Karpas-422 (cell line): Measurements from ENCODE around the gene SPEM3. TPM values are rescaled to one million over a fixed set of nuclear protein-coding genes. Genes with fewer than 3 reads are reported as not detected.
"Not testable (repeated sequence)": the region's sequence is repeated elsewhere in the genome, so short reads cannot be mapped to it uniquely, and the experiment has no call there.

Source experiments
- DNase-seq: peaks from one replicate; pipeline ENCODE4 v3.0.0-alpha.2; 2015
- H2AFZ ChIP-seq: fragments of 200-600 bp; sonication (generic); 2 replicates; pipeline ENCODE4 v1.6.1; 2014; ENCODE audit warnings: antibody characterized with exemption, low read length, mixed read lengths
- H3K27ac ChIP-seq: fragments of 200-600 bp; sonication (generic); 2 replicates; pipeline ENCODE4 v1.5.1; 2014; ENCODE audit warnings: mild to moderate bottlenecking, low read length, moderate library complexity
- H3K27me3 ChIP-seq: fragments of 200-600 bp; sonication (generic); 2 replicates; pipeline ENCODE4 v1.6.1; 2014; ENCODE audit warnings: low read length, mixed read lengths
- H3K36me3 ChIP-seq: fragments of 200-600 bp; sonication (generic); 2 replicates; pipeline ENCODE4 v1.6.1; 2014; ENCODE audit warnings: low read length, mixed read lengths; ENCODE audit not compliant: insufficient read depth
- H3K4me1 ChIP-seq: fragments of 200-600 bp; sonication (generic); 2 replicates; pipeline ENCODE4 v1.6.1; 2014; ENCODE audit warnings: mild to moderate bottlenecking, low read length, mixed read lengths
- H3K4me2 ChIP-seq: fragments of 200-600 bp; sonication (generic); 2 replicates; pipeline ENCODE4 v1.6.1; 2014; ENCODE audit warnings: low read length, low read depth, mild to moderate bottlenecking; ENCODE audit not compliant: poor library complexity, severe bottlenecking
- H3K4me3 ChIP-seq: fragments of 200-600 bp; sonication (generic); 2 replicates; pipeline ENCODE4 v1.5.1; 2014; ENCODE audit warnings: mild to moderate bottlenecking, antibody characterized with exemption, low read length, mixed read lengths
- H3K79me2 ChIP-seq: fragments of 200-600 bp; sonication (generic); 2 replicates; pipeline ENCODE4 v1.6.1; 2014; ENCODE audit warnings: mild to moderate bottlenecking, low read length, mixed read lengths
- H3K9ac ChIP-seq: fragments of 200-600 bp; sonication (generic); 2 replicates; pipeline ENCODE4 v1.6.0; 2014; ENCODE audit warnings: low read length
- H3K9me2 ChIP-seq: fragments of 200-600 bp; sonication (generic), shearing (Covaris generic); replicated peaks from 2 replicates; pipeline ENCODE4 v1.6.0; 2014; ENCODE audit warnings: mild to moderate bottlenecking, low read length, moderate library complexity; ENCODE audit not compliant: insufficient read depth
- H3K9me3 ChIP-seq: fragments of 300-700, 200-600 bp; sonication (generic); 2 replicates; pipeline ENCODE4 v1.6.1; 2014; ENCODE audit warnings: low read length, mixed read lengths
- H4K20me1 ChIP-seq: fragments of 200-600 bp; sonication (generic); 2 replicates; pipeline ENCODE4 v1.6.1; 2014; ENCODE audit warnings: mild to moderate bottlenecking, antibody characterized with exemption, low read length, low read depth; ENCODE audit not compliant: insufficient read depth
- total RNA-seq: library from RNA; depleted of rRNA; stranded (reverse); fragments of >200 nt; shearing (Covaris generic); gene quantifications from 2 replicates; pipeline ENCODE4 v1.2.3, GENCODE V29; 2014; ENCODE audit warnings: low replicate concordance

Gene SPEM3
- total RNA-seq, 1 experiment from 2014 or later: not detected

- DNase-seq: no peak
- H2AFZ ChIP-seq: no peak overlapping the region
- peak overlapping the region; percentile 23; the same call in 1 of the 2 replicates for H3K27ac ChIP-seq
- H3K4me1 ChIP-seq: peaks cover 16% of the 10 kb centered on the region
- H3K9me3 ChIP-seq: no peaks in the 10 kb centered on the region
- no peaks in the 10 kb centered on the region for H3K79me2 ChIP-seq
- H3K9me2 ChIP-seq: no peaks in the 10 kb centered on the region
- H3K27me3 ChIP-seq: no peaks in the 10 kb centered on the region
- H3K36me3 ChIP-seq: no peaks in the 10 kb centered on the region
- H3K4me3 ChIP-seq: no peak overlapping the region
- no peaks in the 10 kb centered on the region for H4K20me1 ChIP-seq
- peak overlapping the region; percentile 37 for H3K4me2 ChIP-seq
- peak overlapping the region; percentile 22; the same call in 1 of the 2 replicates for H3K9ac ChIP-seq
Measured at GRCh38 chr17:7466639-7467341, 38.1 kb downstream of the SPEM3 start.

GRCh38 chr17:7467498-7467897 is 38.8 kb downstream of the SPEM3 start:
- DNase-seq: peak; percentile 68
- no peaks in the 10 kb centered on the region for H3K79me2 ChIP-seq
- peaks cover 16% of the 10 kb centered on the region for H3K4me1 ChIP-seq
- no peak overlapping the region for H3K4me3 ChIP-seq
- no peaks in the 10 kb centered on the region for H3K27me3 ChIP-seq
- no peaks in the 10 kb centered on the region for H3K36me3 ChIP-seq
- H4K20me1 ChIP-seq: no peaks in the 10 kb centered on the region
- no peaks in the 10 kb centered on the region for H3K9me2 ChIP-seq
- H3K27ac ChIP-seq: peak overlapping the region; percentile 23; the same call in 1 of the 2 replicates
- H3K4me2 ChIP-seq: peak overlapping the region; percentile 37
- H3K9ac ChIP-seq: peak overlapping the region; percentile 22; the same call in 1 of the 2 replicates
- H2AFZ ChIP-seq: no peak overlapping the region
- H3K9me3 ChIP-seq: no peaks in the 10 kb centered on the region

- Histone ChIP-seq H3K9me3 (no peaks in the 10 kb centered on the region), H3K27me3 (no peaks in the 10 kb centered on the region), H3K4me3 (no peak overlapping the region), H3K79me2 (no peaks in the 10 kb centered on the region), H3K4me1 (peaks cover 16% of the 10 kb centered on the region), H3K36me3 (no peaks in the 10 kb centered on the region), H2AFZ (no peak overlapping the region), H3K4me2 (no peak overlapping the region), H4K20me1 (no peaks in the 10 kb centered on the region), H3K9me2 (no peaks in the 10 kb centered on the region), H3K9ac (no peak overlapping the region), H3K27ac (no peak overlapping the region)
- DNase-seq: no peak
Measured at GRCh38 chr17:7468290-7468689, 39.6 kb downstream of the SPEM3 start.

- H3K9me2 ChIP-seq: no peaks in the 10 kb centered on the region
- no peaks in the 10 kb centered on the region for H3K9me3 ChIP-seq
- no peak overlapping the region for H3K4me3 ChIP-seq
- H3K4me2 ChIP-seq: no peak overlapping the region
- H3K79me2 ChIP-seq: no peaks in the 10 kb centered on the region
- no peak overlapping the region for H3K27ac ChIP-seq
- no peak overlapping the region for H3K9ac ChIP-seq
- no peaks in the 10 kb centered on the region for H3K36me3 ChIP-seq
- DNase-seq: no peak
- peaks cover 16% of the 10 kb centered on the region for H3K4me1 ChIP-seq
- no peaks in the 10 kb centered on the region for H3K27me3 ChIP-seq
- no peaks in the 10 kb centered on the region for H4K20me1 ChIP-seq
- H2AFZ ChIP-seq: no peak overlapping the region
Measured at GRCh38 chr17:7468804-7469389, 40.2 kb downstream of the SPEM3 start.

GRCh38 chr17:7469843-7470242 is 41.2 kb downstream of the SPEM3 start:
- not testable (repeated sequence) for DNase-seq, H3K4me3 ChIP-seq, H2AFZ ChIP-seq, H3K79me2 ChIP-seq, H3K36me3 ChIP-seq, H3K9me2 ChIP-seq, H3K9me3 ChIP-seq, H3K27ac ChIP-seq, H3K9ac ChIP-seq, H3K4me2 ChIP-seq, H4K20me1 ChIP-seq, H3K27me3 ChIP-seq
- H3K4me1 ChIP-seq: peaks cover 16% of the 10 kb centered on the region

GRCh38 chr17:7470457-7470973 is 41.9 kb downstream of the SPEM3 start:
- not testable (repeated sequence) for H3K36me3 ChIP-seq, H3K9me3 ChIP-seq, H3K9me2 ChIP-seq, H2AFZ ChIP-seq, H3K27me3 ChIP-seq, H3K4me2 ChIP-seq, H3K4me3 ChIP-seq, H3K27ac ChIP-seq, H3K9ac ChIP-seq, H4K20me1 ChIP-seq, DNase-seq, H3K79me2 ChIP-seq
- H3K4me1 ChIP-seq: peaks cover 16% of the 10 kb centered on the region

GRCh38 chr17:7471729-7472128 is 43.1 kb downstream of the SPEM3 start:
- Histone ChIP-seq H3K27me3 (no peaks in the 10 kb centered on the region), H3K9ac (no peak overlapping the region), H3K4me1 (peaks cover 13% of the 10 kb centered on the region), H3K4me2 (no peak overlapping the region), H3K4me3 (no peak overlapping the region), H3K36me3 (no peaks in the 10 kb centered on the region), H3K27ac (no peak overlapping the region), H3K79me2 (no peaks in the 10 kb centered on the region), H3K9me2 (no peaks in the 10 kb centered on the region), H3K9me3 (no peaks in the 10 kb centered on the region), H4K20me1 (no peaks in the 10 kb centered on the region), H2AFZ (no peak overlapping the region)
- no peak for DNase-seq

- H3K27ac ChIP-seq, H3K9me3 ChIP-seq, H3K9ac ChIP-seq, H3K4me2 ChIP-seq, H3K27me3 ChIP-seq, H3K9me2 ChIP-seq, H2AFZ ChIP-seq, H3K79me2 ChIP-seq, H3K4me3 ChIP-seq, H3K36me3 ChIP-seq, DNase-seq: not testable (repeated sequence)
- H3K4me1 ChIP-seq: peaks cover 14% of the 10 kb centered on the region
- peaks cover 14% of the 10 kb centered on the region; the same call in 1 of the 2 replicates for H4K20me1 ChIP-seq
Measured at GRCh38 chr17:7474767-7475166, 46.1 kb downstream of the SPEM3 start.
